Mucosa of stomach (tissue), 1 donor: ENCODE data around the gene IGSF21.

Source experiments
- H3K27me3 ChIP-seq: one replicate; pipeline ENCODE4 v1.7.0; 2013; ENCODE audit warnings: mild to moderate bottlenecking, low read length; ENCODE audit not compliant: control insufficient read depth, insufficient read depth
- H3K36me3 ChIP-seq: one replicate; pipeline ENCODE4 v1.7.0; 2013; ENCODE audit warnings: low read length; ENCODE audit not compliant: control insufficient read depth, insufficient read depth
- H3K4me1 ChIP-seq: one replicate; pipeline ENCODE4 v1.7.0; 2013; ENCODE audit warnings: mild to moderate bottlenecking, low read length; ENCODE audit not compliant: control insufficient read depth, insufficient read depth
- H3K4me3 ChIP-seq: one replicate; pipeline ENCODE4 v1.7.0; 2013; ENCODE audit warnings: low read length
- H3K9ac ChIP-seq: one replicate; pipeline ENCODE4 v1.7.0; 2013; ENCODE audit warnings: mild to moderate bottlenecking, low read length, moderate library complexity
- H3K9me3 ChIP-seq: one replicate; pipeline ENCODE4 v1.7.0; 2013; ENCODE audit warnings: mild to moderate bottlenecking, low read length, moderate library complexity; ENCODE audit not compliant: control insufficient read depth
- donor health status: Pancreatic carcinoma.

IGSF21 gene

DNA sequence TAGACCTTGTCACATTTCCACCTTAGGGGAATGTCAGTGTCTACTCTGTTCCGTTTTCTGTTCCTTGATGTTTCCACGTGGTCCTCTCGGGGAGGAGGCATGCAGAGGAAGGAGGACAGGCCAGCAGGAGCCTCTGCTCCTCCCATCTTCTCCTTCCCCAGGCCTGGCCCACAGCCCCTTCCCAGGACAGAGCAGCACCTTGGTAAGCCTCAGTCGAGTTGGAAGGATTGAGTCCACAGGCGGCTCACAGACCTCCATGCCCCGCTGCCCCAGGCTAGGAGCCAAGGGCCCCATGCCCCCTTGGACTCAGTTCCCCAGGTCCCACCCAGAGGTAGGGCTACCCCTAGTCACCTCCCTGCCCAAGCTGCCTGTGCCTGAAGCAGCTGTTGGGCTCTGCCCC lies 36.5 kb downstream of the IGSF21 start:
- H3K4me1 ChIP-seq, result no peaks in the 10 kb centered on the region
- H3K27me3 ChIP-seq, result peaks cover 3% of the 10 kb centered on the region
- H3K9ac ChIP-seq, result no peak overlapping the region

DNA sequence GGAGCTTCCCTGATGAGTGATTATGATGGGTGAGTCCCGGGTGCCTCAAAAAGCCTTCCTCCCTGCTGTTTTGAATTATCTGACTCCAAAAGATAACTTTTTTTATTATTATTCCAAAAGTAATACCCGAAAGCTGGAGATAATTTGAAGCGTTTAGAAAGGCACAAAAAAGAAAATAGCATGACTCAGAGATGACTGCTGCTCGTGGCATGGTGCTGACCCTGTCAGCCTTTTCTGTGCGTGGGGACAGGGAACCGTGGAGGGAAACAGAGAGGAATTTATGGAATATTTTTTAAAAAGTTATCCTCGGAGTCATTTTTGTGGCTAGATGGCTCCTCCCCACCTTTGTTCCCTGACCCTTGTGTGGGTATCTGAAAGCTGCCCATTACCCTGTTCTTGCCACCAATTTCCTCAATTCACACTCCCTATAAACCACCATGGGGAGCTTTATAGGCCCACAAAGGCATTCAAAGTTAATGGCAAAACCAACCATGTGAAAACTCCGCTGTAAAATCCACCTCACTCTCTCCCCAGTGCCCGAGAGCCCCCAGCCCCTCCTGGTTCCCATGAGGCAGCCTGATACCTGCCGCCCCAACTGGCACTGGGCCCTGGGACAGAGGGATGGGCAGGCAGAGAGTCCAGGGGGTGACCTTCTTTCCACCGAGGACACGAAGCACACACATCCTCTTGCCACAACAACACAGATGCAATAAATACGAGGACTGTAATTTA lies 37.5 kb downstream of the IGSF21 start:
- Histone ChIP-seq H3K9ac (no peak overlapping the region), H3K4me1 (no peaks in the 10 kb centered on the region), H3K4me3 (no peak overlapping the region), H3K27me3 (peaks cover 2% of the 10 kb centered on the region), H3K36me3 (no peaks in the 10 kb centered on the region), H3K9me3 (no peaks in the 10 kb centered on the region)

More for the DNA sequence above, 36.5 kb downstream of the IGSF21 start:
- H3K9me3 ChIP-seq, result no peaks in the 10 kb centered on the region
- H3K4me3 ChIP-seq, result no peak overlapping the region
- H3K36me3 ChIP-seq, result no peaks in the 10 kb centered on the region

DNA sequence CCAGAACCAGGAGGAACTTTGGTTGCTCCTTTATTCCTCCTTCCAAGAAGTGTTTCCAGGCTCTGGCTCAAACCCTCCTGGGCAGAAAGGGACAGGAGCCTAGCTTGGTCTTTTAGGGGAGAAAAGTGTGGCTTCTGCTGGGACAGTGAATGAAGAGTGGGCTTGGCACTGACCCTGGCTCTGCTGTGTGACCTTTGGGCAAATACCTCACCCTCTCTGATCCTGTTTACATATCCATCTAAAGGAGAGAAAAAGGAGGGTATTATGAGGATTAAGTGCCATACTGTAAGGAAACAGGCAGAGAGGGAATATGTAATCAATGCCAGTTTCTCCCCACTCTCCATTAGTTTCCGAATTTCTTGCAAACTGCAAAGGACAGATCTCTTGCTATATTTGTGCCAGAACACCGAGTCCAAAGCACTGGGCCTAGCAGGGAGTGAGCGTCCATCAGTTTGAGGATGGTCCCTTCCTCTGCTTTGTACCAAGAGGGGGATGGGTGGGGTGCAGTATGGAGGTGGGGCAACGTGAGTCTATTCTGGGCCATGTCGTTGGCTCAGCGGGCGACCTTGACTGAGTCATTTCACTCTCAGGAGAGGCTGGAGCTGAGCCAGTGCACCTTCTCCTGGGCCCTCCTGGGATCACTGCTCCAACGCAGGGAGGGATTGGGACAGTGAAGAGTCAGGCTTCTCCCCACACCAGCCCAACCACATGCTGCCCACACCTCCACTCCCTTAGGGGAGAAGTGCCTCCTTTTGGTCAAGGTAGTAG lies 38.4 kb downstream of the IGSF21 start:
- Histone ChIP-seq H3K4me3 (no peak overlapping the region), H3K9me3 (no peaks in the 10 kb centered on the region), H3K4me1 (no peaks in the 10 kb centered on the region), H3K27me3 (no peaks in the 10 kb centered on the region), H3K36me3 (no peaks in the 10 kb centered on the region), H3K9ac (no peak overlapping the region)

DNA sequence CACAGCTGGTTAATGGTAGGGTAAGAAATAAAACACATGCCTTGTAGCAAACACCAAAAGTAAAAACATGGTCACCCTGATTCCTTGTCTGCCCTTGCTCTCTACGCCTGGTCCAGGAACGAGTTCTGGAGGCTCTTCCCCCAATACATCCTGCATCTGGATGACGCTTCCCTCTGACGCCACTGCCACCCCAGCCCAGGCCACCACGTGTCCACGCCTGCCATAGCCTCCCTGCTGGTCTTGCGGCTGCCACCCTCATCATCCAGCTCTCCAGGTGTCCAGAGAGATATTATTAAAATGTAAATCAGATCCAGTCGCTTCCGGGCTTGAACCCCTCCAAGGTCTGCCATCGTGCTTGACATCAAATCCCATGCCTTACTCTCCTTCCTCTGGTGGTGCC lies 39.3 kb downstream of the IGSF21 start:
- Histone ChIP-seq H3K36me3 (no peaks in the 10 kb centered on the region), H3K4me1 (no peaks in the 10 kb centered on the region), H3K9ac (no peak overlapping the region), H3K27me3 (no peaks in the 10 kb centered on the region), H3K4me3 (no peak overlapping the region), H3K9me3 (no peaks in the 10 kb centered on the region)

DNA sequence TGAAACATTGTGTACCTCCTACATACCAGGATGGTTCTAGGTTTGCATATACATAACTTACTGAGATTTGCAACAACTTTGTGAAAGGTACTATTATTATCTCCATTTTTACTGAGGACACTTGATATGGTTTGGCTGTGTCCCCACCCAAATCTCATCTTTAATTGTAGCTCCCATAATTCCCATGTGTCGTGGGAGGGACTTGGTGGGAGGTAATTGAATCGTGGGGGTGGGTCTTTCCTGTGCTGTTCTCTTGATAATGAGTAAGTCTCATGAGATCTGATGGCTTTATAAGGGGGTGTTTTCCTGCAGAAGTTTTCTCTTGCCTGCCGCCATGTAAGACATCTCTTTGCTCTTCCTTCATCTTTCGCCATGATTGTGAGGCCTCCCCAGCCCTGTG lies 40.1 kb downstream of the IGSF21 start:
- no peak overlapping the region for H3K9ac ChIP-seq
- no peaks in the 10 kb centered on the region for H3K4me1 ChIP-seq
- no peaks in the 10 kb centered on the region for H3K27me3 ChIP-seq
- H3K9me3 ChIP-seq, result no peaks in the 10 kb centered on the region
- H3K4me3 ChIP-seq, result no peak overlapping the region
- H3K36me3 ChIP-seq, result no peaks in the 10 kb centered on the region

DNA sequence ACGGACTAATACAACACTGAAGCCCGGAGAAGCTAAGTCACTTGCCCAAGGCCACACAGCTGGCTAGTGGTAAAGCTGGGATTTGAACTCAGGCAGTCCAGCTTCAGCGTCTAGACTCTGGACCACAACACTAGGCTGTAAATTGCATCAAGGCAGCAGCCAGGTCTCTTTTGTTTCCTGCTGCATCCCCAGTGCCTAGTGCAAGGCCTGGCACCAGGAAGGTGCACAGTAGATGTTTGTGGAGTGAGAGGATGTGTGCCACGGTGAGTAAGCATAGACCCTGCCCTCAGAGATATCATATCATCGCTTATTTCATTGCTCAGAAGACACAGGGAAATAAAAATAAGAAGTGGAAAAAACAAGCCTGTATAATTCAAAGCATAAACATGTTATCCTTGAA lies 40.9 kb downstream of the IGSF21 start:
- Histone ChIP-seq H3K4me1 (no peaks in the 10 kb centered on the region), H3K9me3 (no peaks in the 10 kb centered on the region), H3K27me3 (no peaks in the 10 kb centered on the region), H3K36me3 (no peaks in the 10 kb centered on the region), H3K4me3 (no peak overlapping the region), H3K9ac (no peak overlapping the region)

DNA sequence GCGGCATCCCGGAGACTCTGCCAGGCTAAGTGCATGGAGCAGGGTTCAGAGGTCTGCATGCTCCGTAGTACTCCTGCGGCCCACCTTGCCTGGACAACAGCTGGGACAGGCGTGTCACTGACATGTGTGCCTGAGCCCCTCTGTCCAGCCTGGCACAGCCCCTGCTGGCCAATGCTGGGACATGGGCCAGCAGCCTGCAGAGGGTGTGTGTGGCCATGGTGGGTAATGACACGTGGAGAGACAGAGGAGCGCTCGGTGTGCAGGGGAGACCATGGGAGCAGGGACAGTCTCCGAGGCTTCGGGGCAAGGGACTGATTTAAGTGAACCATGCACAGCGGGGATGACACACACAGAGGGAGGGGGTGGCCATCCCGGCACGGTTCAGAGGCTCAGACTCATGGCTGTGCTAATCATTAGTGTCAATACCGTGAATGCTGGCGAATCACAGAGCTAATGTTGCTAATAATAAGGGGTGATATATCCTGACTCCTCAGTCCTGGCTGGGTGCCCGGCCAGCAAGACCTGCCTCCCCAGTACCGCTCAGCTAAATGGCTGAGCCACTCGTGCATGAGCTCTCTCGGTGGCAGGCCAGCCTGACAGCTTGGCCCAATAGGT lies 41.5 kb downstream of the IGSF21 start:
- no peaks in the 10 kb centered on the region for H3K36me3 ChIP-seq
- no peaks in the 10 kb centered on the region for H3K27me3 ChIP-seq
- H3K9me3 ChIP-seq, result no peaks in the 10 kb centered on the region
- H3K4me1 ChIP-seq, result no peaks in the 10 kb centered on the region
- no peak overlapping the region for H3K4me3 ChIP-seq
- H3K9ac ChIP-seq, result no peak overlapping the region

DNA sequence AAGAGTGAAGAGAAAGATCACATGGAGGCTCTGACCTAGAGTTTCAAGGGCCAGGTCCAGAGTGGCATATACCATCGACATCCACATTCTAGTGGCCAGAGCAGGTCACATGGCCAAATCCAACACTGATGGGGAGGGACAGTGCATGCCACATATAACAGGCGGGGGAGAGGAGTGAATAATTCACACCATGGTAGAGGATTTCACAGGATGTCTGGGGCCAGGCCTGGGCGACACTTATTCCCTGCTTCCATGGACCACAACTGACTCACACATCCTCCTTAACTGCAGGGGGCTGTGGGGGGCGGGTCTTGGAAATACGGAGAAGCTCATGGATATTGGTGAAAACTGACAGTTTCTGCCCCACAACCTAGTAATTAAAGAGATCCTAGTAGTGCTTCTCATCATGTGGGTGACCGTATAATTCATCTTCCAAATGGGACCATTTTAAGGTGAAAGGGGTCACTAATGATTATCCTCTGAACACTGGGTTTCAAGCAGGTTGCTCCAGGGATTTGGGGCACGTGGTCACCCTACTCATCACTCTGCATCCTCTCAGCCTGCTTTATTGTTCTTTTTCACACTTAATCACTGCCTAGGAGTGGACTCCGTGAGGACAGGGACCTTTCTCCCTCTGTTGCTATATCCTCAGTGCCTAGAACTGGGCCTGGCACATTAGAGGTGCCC lies 44.0 kb downstream of the IGSF21 start:
- no peaks in the 10 kb centered on the region for H3K4me1 ChIP-seq
- no peak overlapping the region for H3K9ac ChIP-seq
- peaks cover 2% of the 10 kb centered on the region for H3K27me3 ChIP-seq
- H3K36me3 ChIP-seq, result no peaks in the 10 kb centered on the region
- no peaks in the 10 kb centered on the region for H3K9me3 ChIP-seq
- no peak overlapping the region for H3K4me3 ChIP-seq

DNA sequence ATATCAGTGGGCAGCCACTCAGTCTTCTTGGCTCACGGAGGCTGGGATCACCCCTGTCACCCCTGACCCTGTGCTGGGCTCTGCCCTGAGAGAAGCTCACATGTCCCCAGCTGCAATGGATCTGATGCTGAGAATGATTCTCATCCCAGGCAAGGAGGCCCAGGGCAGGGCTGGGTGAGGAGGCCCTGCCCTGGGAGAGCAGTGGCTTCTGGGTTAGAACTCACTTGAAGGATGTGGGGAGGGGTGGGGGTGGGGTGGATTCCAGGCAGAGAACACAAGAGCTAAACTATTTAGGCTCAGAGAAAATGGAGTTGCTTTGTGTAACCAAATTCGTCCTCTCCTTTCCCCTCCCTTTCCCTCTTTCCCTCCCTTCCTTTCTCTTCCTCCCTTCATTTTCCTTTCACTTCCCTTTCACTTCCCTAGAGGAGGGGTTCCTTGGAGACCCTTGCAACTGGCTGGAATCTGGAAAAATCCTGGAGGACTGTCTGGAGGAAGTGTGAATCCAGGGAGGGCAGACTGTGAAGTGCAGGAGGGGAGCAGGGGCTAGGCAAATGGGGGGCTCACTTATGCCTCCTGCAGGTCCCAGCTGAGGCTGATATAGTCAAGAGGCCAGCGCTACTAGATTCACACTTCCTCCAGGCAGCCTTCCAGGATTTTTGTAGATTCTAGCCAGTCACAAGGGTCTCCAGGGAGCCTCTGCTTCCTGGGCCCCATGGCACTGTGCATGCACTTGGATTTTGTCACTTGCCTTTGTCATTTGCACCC lies 47.0 kb downstream of the IGSF21 start:
- no peaks in the 10 kb centered on the region for H3K36me3 ChIP-seq
- H3K27me3 ChIP-seq, result peaks cover 15% of the 10 kb centered on the region
- no peaks in the 10 kb centered on the region for H3K9me3 ChIP-seq
- no peak overlapping the region for H3K9ac ChIP-seq
- H3K4me1 ChIP-seq, result no peaks in the 10 kb centered on the region
- no peak overlapping the region for H3K4me3 ChIP-seq

DNA sequence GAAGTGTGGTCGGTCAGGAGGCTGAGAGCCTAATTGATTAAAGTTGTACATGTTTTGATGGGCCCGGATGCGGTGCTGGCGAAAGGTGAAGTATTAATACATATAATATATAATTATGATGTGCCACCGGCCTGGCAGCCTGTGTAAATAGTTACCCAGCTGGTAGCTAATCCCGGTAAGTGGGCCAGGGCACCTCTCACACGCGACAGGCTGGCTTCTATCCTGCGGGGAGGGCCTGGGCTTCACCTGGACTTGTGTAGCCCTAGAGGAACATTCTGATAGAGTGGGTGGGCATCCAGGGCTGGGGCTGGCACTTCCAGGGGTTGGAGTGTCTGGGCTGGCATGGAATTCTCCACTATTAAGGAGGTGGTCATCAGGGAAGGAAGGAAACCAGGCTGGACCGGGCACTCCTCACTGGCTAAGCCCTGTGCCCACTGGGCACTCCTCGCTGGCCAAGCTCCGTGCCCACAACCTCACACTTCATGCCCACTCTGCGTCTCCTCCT lies 48.3 kb downstream of the IGSF21 start:
- no peak overlapping the region for H3K4me3 ChIP-seq
- no peaks in the 10 kb centered on the region for H3K36me3 ChIP-seq
- no peak overlapping the region for H3K9ac ChIP-seq
- H3K27me3 ChIP-seq, result peaks cover 15% of the 10 kb centered on the region
- no peaks in the 10 kb centered on the region for H3K9me3 ChIP-seq
- H3K4me1 ChIP-seq, result no peaks in the 10 kb centered on the region

DNA sequence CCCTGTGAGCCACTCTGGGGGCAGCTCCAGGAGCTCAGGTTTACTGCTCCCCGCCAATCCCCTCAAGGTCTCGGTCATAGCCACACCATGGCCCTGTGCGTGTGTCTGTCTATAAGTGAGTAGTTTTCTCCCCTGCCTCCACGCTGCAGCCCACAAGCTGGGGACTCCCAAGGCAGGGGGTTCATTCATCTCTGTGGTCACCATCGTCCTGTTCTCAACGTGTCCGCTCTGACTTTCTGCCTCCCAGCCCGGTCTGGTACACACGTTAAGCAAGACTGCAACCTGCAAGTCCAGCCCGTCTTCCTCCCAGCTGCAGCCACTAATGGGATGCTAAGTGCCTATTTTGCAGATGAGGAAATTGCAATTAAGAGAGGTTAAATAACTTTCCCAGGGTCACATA lies 49.8 kb downstream of the IGSF21 start:
- Histone ChIP-seq H3K9me3 (no peaks in the 10 kb centered on the region), H3K9ac (no peak overlapping the region), H3K36me3 (no peaks in the 10 kb centered on the region), H3K4me1 (no peaks in the 10 kb centered on the region), H3K4me3 (no peak overlapping the region), H3K27me3 (peaks cover 15% of the 10 kb centered on the region)
